A673 (cell line): Measurements from ENCODE around the gene TAAR2. TPM values are rescaled to one million over a fixed set of nuclear protein-coding genes. Genes with fewer than 3 reads are reported as not detected.

Experiments
- Bru-seq: library from RNA; stranded (reverse); fragments of 400-500 nt; gene quantifications from one replicate; lab custom pipeline; 2021; lab: Mats Ljungman, UMichigan
- BruChase-seq, 2 experiments: library from RNA; stranded (reverse); fragments of 400-500 nt; gene quantifications; one replicate each; lab custom pipeline; 2021; lab: Mats Ljungman, UMichigan
- BruUV-seq: library from RNA; stranded (reverse); fragments of 400-500 nt; replicated peaks from 2 replicates; lab custom pipeline; 2021; lab: Mats Ljungman, UMichigan
- CTCF ChIA-PET: fragments of 300-600 bp; sonication (Branson Sonifier 250); formaldehyde crosslinking; loops from one replicate; lab custom pipeline; 2022; ENCODE audit warnings: antibody characterized with exemption; lab: Charles Lee
- POLR2A ChIA-PET: fragments of 300-600 bp; sonication (Branson Sonifier 250); formaldehyde crosslinking; loops from one replicate; lab custom pipeline; 2022; ENCODE audit warnings: antibody characterized with exemption; ENCODE audit not compliant: low non-redundant PET; lab: Charles Lee
- DNase-seq: peaks from one replicate; pipeline ENCODE4 v3.0.0-alpha.2; 2015; ENCODE audit warnings: low spot score
- H3K27ac ChIP-seq: fragments of 200-600 bp; sonication (generic); 2 replicates; pipeline ENCODE4 v1.5.1; 2016; ENCODE audit warnings: mixed run types, low read depth, mild to moderate bottlenecking, mixed read lengths, antibody characterized with exemption, low read length; ENCODE audit not compliant: poor library complexity, severe bottlenecking
- H3K27me3 ChIP-seq: fragments of 200-600 bp; sonication (generic); replicated peaks from 2 replicates; pipeline ENCODE4 v1.6.1; 2017; ENCODE audit warnings: mixed run types, low read depth, mild to moderate bottlenecking, mixed read lengths, antibody characterized with exemption, low read length; ENCODE audit not compliant: insufficient read depth, poor library complexity
- H3K36me3 ChIP-seq: fragments of 200-600 bp; sonication (generic); 2 replicates; pipeline ENCODE4 v1.6.1; 2016; ENCODE audit warnings: mixed run types, mild to moderate bottlenecking, mixed read lengths, antibody characterized with exemption, low read length; ENCODE audit not compliant: insufficient read depth, poor library complexity, severe bottlenecking
- H3K4me1 ChIP-seq: fragments of 200-600 bp; sonication (generic); 2 replicates; pipeline ENCODE4 v1.6.1; 2017; ENCODE audit warnings: mixed run types, mild to moderate bottlenecking, mixed read lengths, antibody characterized with exemption, low read length; ENCODE audit not compliant: insufficient read depth, poor library complexity, severe bottlenecking
- H3K4me3 ChIP-seq: fragments of 200-600 bp; sonication (generic); 2 replicates; pipeline ENCODE4 v1.5.1; 2016; ENCODE audit warnings: low read depth, mixed run types, mild to moderate bottlenecking, mixed read lengths, low read length; ENCODE audit not compliant: poor library complexity, severe bottlenecking
- H3K9me3 ChIP-seq: fragments of 200-600 bp; sonication (generic); 2 replicates; pipeline ENCODE4 v1.6.1; 2016; ENCODE audit warnings: mixed run types, low read depth, mild to moderate bottlenecking, mixed read lengths, antibody characterized with exemption, low read length; ENCODE audit not compliant: poor library complexity, severe bottlenecking
- EZH2 ChIP-seq: fragments of 200-600 bp; sonication (generic); IDR thresholded peaks from 2 replicates; pipeline ENCODE4 v1.6.1; 2017; ENCODE audit warnings: borderline replicate concordance, low read depth, mild to moderate bottlenecking, mixed read lengths, antibody characterized with exemption, low read length; ENCODE audit not compliant: poor library complexity, severe bottlenecking
- intact Hi-C: fragments of 100-400 bp; cut with micrococcal nuclease; formaldehyde crosslinking; loops from one replicate; pipeline ENCODE4 v1.10.0; 2022; ENCODE audit not compliant: unreplicated experiment
- long read RNA-seq: library from polyadenylated mRNA; stranded (forward); transcript quantifications from one replicate; pipeline ENCODE4 v2.0.0, GENCODE V29; 2022
- total RNA-seq: library from RNA; stranded (reverse); gene quantifications from 2 replicates; pipeline ENCODE4 v1.2.3, GENCODE V29; 2021
- TF ChIP-seq, protein P1 (sequence below): fragments of 300-800, 200-600 bp; sonication (generic); conservative IDR thresholded peaks from 2 replicates; pipeline ENCODE4 v1.5.1; 2017; ENCODE audit warnings: low read depth, mild to moderate bottlenecking, antibody characterized with exemption, low read length, moderate library complexity, mixed read lengths

TAAR2 gene, protein sequence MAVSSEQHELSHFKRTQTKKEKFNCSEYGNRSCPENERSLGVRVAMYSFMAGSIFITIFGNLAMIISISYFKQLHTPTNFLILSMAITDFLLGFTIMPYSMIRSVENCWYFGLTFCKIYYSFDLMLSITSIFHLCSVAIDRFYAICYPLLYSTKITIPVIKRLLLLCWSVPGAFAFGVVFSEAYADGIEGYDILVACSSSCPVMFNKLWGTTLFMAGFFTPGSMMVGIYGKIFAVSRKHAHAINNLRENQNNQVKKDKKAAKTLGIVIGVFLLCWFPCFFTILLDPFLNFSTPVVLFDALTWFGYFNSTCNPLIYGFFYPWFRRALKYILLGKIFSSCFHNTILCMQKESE
- total RNA-seq = not detected in 2 replicates
- Bru-seq, nascent RNA = not detected
- BruChase-seq, experiment 1, labeled RNA remaining after a 2-hour chase = percentile 10 among the genes with signal in this experiment
- not detected for BruChase-seq, experiment 2, labeled RNA remaining after a 6-hour chase
- long read RNA-seq = 0 reads

DNA sequence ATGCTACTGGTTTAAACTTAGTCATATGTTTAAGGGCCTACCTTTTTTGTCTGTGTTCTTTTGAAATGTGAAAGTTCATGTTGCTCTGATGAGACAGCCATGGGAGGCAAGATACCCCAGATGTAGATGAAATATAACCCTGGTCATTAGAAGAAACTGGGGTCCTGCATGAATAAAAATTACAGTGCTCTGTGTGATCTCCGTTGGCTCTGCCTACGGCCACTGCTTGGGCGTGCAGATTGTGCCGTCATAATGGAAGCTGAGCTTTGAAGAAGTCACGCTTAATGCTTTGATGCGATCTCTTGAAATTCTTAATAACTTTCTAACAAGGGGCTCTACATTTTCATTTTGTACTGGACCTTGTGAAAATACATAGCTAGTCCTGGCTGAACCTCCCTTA is at the start of gene TAAR2:
TAAR2 (minus strand) TSS at position 101 of the 400 bp plus-strand sequence; CDS start at position 101, 0 bp downstream.
- Histone ChIP-seq H3K36me3 (no peaks in the 10 kb centered on the region), H3K9me3 (no peaks in the 10 kb centered on the region), H3K27ac (no peak within 1 kb of the TSS), H3K4me1 (no peaks in the 10 kb centered on the region), H3K27me3 (no peaks in the 10 kb centered on the region), H3K4me3 (no peak within 1 kb of the TSS)
- POLR2A ChIA-PET = no interaction called here
- intact Hi-C loops = no loop called here
- TF ChIP-seq, protein P1, sequence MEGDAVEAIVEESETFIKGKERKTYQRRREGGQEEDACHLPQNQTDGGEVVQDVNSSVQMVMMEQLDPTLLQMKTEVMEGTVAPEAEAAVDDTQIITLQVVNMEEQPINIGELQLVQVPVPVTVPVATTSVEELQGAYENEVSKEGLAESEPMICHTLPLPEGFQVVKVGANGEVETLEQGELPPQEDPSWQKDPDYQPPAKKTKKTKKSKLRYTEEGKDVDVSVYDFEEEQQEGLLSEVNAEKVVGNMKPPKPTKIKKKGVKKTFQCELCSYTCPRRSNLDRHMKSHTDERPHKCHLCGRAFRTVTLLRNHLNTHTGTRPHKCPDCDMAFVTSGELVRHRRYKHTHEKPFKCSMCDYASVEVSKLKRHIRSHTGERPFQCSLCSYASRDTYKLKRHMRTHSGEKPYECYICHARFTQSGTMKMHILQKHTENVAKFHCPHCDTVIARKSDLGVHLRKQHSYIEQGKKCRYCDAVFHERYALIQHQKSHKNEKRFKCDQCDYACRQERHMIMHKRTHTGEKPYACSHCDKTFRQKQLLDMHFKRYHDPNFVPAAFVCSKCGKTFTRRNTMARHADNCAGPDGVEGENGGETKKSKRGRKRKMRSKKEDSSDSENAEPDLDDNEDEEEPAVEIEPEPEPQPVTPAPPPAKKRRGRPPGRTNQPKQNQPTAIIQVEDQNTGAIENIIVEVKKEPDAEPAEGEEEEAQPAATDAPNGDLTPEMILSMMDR = no peak
- no peak for TF ChIP-seq EZH2
- BruUV-seq = no TSS peak
- DNase-seq = no peak
- CTCF ChIA-PET = no interaction called here

DNA sequence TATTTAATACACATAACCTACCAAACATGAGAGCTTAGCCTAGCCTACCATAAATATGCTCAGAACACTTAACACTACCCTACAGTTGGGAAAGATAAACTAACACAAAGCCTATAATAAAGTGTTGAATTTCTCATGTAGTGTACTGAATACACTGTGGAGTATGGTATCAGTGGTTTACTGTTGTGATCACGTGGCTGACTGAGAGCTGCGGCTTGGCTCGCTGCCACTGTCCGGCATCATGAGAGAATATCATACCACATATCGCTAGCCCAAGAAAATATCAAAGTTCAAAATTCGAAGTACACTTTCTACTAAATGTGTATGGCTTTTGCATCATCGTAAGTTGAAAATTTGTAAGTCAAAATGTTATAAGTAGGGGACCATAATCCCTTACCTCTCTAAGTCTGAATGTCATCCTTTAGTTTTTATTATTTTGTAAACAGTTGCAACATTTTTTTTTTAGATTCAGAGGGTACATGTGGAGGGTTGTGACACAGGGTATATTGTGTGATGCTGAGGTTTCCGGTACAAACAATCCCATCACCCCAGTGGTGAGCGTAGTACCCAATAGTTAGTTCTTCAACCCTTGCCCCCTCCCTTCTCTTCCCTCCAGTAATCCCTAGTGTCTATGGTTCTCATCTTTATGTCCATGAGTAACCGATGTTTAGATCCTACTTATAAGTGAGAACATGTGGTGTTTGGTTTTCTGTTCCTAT is 49.5 kb upstream of the TAAR2 start:
- ChIA-PET POLR2A (interaction anchor here (0.6 kb wide), 1 partner anchor 149 kb away, joined by 3 read pairs; no protein-coding TSS in a partner anchor), CTCF (no interaction called here)
- peaks cover 11% of the 10 kb centered on the region for H3K27me3 ChIP-seq
- no peak for TF ChIP-seq EZH2
- TF ChIP-seq, protein P1 = no peak
- no TSS peak for BruUV-seq
- H3K4me3 ChIP-seq = no peak overlapping the region
- intact Hi-C loops = no loop called here
- H3K4me1 ChIP-seq = no peaks in the 10 kb centered on the region
- no peak overlapping the region for H3K27ac ChIP-seq
- no peak for DNase-seq
- H3K9me3 ChIP-seq = no peaks in the 10 kb centered on the region
- H3K36me3 ChIP-seq = no peaks in the 10 kb centered on the region

DNA sequence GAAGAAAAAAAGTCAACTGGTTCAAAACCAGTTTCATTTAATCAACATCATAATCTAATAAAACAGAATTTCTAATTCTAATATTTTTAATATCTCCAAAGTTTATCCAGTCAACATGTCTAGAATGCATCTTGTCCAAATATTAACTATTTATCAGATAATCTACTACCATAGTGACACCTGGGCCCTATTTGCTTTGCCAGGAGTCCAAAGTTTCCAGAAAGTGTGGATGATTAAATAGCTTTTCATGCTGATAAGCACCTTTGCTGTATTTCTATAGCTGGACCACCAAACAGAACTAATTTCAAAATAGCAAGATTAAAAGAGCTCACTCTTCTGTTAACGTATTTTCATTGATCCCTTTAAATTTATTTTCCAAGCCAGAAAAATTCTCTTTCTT is 47.2 kb upstream of the TAAR2 start:
- intact Hi-C loops = no loop called here
- ChIA-PET CTCF (no interaction called here), POLR2A (no interaction called here)
- no peaks in the 10 kb centered on the region for H3K36me3 ChIP-seq
- DNase-seq = no peak
- no peak overlapping the region for H3K4me3 ChIP-seq
- no peaks in the 10 kb centered on the region for H3K4me1 ChIP-seq
- TF ChIP-seq EZH2 = no peak
- TF ChIP-seq, protein P1 = no peak
- H3K9me3 ChIP-seq = no peaks in the 10 kb centered on the region
- no peak overlapping the region for H3K27ac ChIP-seq
- no TSS peak for BruUV-seq
- peaks cover 8% of the 10 kb centered on the region for H3K27me3 ChIP-seq
